KMS-11 (cell line): ENCODE data around the gene SCAPER.
"Not testable (repeated sequence)": the region's sequence is repeated elsewhere in the genome, so short reads cannot be mapped to it uniquely, and the experiment has no call there.

ENCODE experiments used
- H2AFZ ChIP-seq: fragments of 200-600 bp; sonication (generic); 2 replicates; pipeline ENCODE4 v1.6.1; 2016; ENCODE audit warnings: antibody characterized with exemption, mixed run types, low read depth
- H3K27ac ChIP-seq: fragments of 200-600 bp; sonication (generic); 2 replicates; pipeline ENCODE4 v1.6.1; 2016; ENCODE audit warnings: mild to moderate bottlenecking, mixed run types
- H3K27me3 ChIP-seq: fragments of 200-600 bp; sonication (generic); 2 replicates; pipeline ENCODE4 v1.6.1; 2017; ENCODE audit warnings: mild to moderate bottlenecking, low read depth, mixed run types, moderate library complexity; ENCODE audit not compliant: insufficient read depth
- H3K36me3 ChIP-seq: fragments of 200-600 bp; sonication (generic); 2 replicates; pipeline ENCODE4 v1.6.1; 2017; ENCODE audit warnings: mild to moderate bottlenecking, mixed run types; ENCODE audit not compliant: insufficient read depth
- H3K4me1 ChIP-seq: fragments of 200-600 bp; sonication (generic); 2 replicates; pipeline ENCODE4 v1.6.1; 2016; ENCODE audit warnings: mild to moderate bottlenecking, low read depth, mixed run types; ENCODE audit not compliant: poor library complexity, severe bottlenecking
- H3K4me2 ChIP-seq: fragments of 200-600 bp; sonication (generic); 2 replicates; pipeline ENCODE4 v1.7.0; 2016; ENCODE audit warnings: mild to moderate bottlenecking, mixed run types
- H3K4me3 ChIP-seq: fragments of 200-600 bp; sonication (generic); IDR thresholded peaks from 2 replicates; pipeline ENCODE4 v1.6.1; 2017; ENCODE audit warnings: low read depth, low read length, mixed read lengths; ENCODE audit not compliant: insufficient read depth
- H3K79me2 ChIP-seq: fragments of 200-600 bp; sonication (generic); 2 replicates; pipeline ENCODE4 v1.6.1; 2016; ENCODE audit warnings: low read depth, mixed run types; ENCODE audit not compliant: insufficient read depth
- H3K9ac ChIP-seq: fragments of 200-600 bp; sonication (generic); 2 replicates; pipeline ENCODE4 v1.6.1; 2016; ENCODE audit warnings: mild to moderate bottlenecking, mixed run types
- H4K20me1 ChIP-seq: fragments of 200-600 bp; sonication (generic); 2 replicates; pipeline ENCODE4 v1.6.1; 2016; ENCODE audit warnings: mild to moderate bottlenecking, mixed run types; ENCODE audit not compliant: insufficient read depth
- TF ChIP-seq, protein P1 (sequence below): fragments of 200-600 bp; sonication (generic); conservative IDR thresholded peaks from 2 replicates; pipeline ENCODE4 v1.6.1; 2017; ENCODE audit warnings: low read depth, mild to moderate bottlenecking, antibody characterized with exemption, low read length, moderate library complexity, mixed read lengths

The SCAPER gene

DNA sequence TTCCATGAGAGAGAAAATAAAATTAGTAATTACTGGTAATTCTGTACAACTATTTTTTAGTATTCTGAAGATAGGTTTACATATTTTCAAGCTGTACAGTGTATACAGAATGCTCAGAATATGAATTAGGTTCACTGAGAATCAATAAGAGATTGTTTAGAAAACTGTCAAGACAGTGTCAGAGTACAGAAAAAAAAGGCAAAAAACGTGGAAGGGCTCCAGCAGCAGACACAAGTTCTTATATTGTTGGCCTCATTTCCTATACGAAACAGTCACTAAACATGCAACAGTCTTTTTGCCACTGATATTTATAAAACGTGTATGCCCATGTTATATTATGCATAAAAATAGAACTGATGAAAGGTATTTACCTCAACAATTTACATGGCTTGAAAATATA lies 464.7 kb downstream of the SCAPER start:
- TF ChIP-seq, protein P1, sequence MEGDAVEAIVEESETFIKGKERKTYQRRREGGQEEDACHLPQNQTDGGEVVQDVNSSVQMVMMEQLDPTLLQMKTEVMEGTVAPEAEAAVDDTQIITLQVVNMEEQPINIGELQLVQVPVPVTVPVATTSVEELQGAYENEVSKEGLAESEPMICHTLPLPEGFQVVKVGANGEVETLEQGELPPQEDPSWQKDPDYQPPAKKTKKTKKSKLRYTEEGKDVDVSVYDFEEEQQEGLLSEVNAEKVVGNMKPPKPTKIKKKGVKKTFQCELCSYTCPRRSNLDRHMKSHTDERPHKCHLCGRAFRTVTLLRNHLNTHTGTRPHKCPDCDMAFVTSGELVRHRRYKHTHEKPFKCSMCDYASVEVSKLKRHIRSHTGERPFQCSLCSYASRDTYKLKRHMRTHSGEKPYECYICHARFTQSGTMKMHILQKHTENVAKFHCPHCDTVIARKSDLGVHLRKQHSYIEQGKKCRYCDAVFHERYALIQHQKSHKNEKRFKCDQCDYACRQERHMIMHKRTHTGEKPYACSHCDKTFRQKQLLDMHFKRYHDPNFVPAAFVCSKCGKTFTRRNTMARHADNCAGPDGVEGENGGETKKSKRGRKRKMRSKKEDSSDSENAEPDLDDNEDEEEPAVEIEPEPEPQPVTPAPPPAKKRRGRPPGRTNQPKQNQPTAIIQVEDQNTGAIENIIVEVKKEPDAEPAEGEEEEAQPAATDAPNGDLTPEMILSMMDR: no peak
- H3K36me3 ChIP-seq: no peaks in the 10 kb centered on the region

DNA sequence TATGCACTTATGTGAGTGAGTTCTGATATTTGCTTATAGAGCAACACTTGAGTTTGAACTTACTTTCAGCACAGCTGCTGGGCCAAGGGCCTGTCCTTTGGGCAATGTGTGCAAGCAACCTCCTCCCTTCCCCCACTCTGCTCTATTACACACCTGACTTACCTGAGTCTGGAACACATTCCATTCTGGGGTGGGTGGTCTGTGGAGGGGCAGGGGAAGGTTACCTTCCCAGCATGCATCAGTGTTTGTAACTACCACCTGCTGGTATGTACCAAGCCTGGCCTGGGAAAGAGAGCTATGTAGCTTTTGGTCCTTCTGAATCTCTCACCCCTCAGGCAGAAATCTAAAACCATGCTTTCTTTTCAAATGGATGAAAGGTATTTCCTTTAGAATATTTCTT lies 465.6 kb downstream of the SCAPER start:
- Histone ChIP-seq H2AFZ (no peak overlapping the region), H4K20me1 (no peaks in the 10 kb centered on the region), H3K4me2 (no peak overlapping the region), H3K4me3 (no peak overlapping the region), H3K9ac (no peak overlapping the region), H3K27ac (no peak overlapping the region), H3K36me3 (no peaks in the 10 kb centered on the region), H3K79me2 (no peaks in the 10 kb centered on the region), H3K27me3 (no peaks in the 10 kb centered on the region), H3K4me1 (peaks cover 10% of the 10 kb centered on the region)
- TF ChIP-seq, protein P1: no peak

More for the DNA sequence above, 464.7 kb downstream of the SCAPER start:
- H3K4me1 ChIP-seq: peaks cover under 1% of the 10 kb centered on the region
- H3K4me2 ChIP-seq: no peak overlapping the region
- H3K4me3 ChIP-seq: no peak overlapping the region
- no peaks in the 10 kb centered on the region for H4K20me1 ChIP-seq
- H2AFZ ChIP-seq: no peak overlapping the region
- H3K27ac ChIP-seq: no peak overlapping the region
- no peak overlapping the region for H3K9ac ChIP-seq
- no peaks in the 10 kb centered on the region for H3K79me2 ChIP-seq
- H3K27me3 ChIP-seq: no peaks in the 10 kb centered on the region

DNA sequence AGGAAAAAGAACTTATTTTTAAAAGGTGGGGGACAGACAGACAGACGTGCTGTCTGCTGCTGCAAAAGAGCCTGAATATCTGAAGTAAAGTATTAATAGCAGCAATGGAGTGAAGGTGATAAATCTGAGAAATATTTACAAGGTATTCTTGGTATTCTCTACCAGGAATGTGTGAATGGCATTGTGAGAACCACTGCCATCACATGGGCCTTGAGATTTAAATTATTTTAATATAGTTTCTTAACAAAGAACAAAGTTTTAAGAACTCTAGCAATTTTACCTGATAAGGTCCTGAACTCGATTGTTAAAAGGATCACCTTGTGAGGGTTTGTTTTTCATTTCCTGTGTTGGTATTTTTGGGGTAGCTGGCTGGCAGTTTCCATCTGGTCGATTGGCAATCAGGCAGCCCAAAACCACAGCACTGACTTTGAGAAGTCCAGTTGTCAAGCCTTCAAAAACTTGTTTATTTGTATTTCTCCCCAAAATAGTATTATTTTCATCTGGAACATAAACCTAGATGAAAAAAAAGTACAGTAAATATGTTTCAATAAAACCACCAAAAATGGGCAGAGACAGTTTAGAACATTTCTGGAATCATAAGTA lies 471.2 kb downstream of the SCAPER start:
- Histone ChIP-seq H3K27ac (peak overlapping the region; percentile 52), H3K36me3 (no peaks in the 10 kb centered on the region), H3K4me3 (no peak overlapping the region), H3K9ac (no peak overlapping the region), H3K4me1 (peaks cover 36% of the 10 kb centered on the region), H3K4me2 (peak overlapping the region; percentile 63), H4K20me1 (no peaks in the 10 kb centered on the region), H3K27me3 (no peaks in the 10 kb centered on the region), H3K79me2 (no peaks in the 10 kb centered on the region), H2AFZ (no peak overlapping the region)
- TF ChIP-seq, protein P1: no peak

DNA sequence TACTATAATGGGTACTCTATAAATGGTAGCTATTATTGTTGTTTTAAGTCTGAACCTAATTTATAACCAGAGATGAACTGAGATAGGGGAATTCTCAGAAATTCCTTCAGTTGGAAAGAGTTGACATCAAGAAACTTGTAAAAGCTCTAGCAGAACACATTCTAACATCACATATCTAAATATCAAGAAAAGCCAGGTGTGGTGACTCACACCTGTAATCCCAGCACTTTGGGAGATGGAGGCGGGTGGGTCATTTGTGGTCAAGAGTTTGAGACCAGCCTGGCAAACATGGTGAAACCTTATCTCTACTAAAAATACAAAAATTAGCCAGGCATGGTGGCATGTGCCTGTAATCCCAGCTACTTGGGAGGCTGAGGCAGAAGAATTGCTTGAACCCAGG lies 472.1 kb downstream of the SCAPER start:
- H3K27ac ChIP-seq, H3K27me3 ChIP-seq, H3K36me3 ChIP-seq, H2AFZ ChIP-seq, H4K20me1 ChIP-seq, H3K9ac ChIP-seq, H3K4me3 ChIP-seq, H3K79me2 ChIP-seq: not testable (repeated sequence)
- peaks cover 36% of the 10 kb centered on the region for H3K4me1 ChIP-seq
- H3K4me2 ChIP-seq: peak overlapping the region; percentile 31; the same call in 1 of the 2 replicates

DNA sequence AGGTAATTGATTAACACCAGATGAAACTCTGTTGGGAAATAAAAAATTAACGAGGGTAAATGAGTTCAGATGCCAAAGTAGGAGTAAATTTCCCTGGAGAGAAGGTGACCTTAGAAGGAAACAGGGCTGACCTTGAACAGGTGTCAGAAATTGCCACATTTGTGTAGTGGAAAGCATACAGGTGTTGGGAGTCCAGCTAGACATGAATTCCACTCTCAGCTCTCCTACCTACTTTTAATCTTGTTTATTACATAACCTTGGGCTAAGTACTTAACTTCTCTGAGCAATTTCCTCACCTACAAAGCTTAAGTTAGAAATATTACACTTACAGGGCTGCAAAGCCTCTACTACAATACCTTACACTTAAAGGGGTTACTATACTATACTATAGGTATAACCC lies 472.5 kb downstream of the SCAPER start:
- TF ChIP-seq, protein P1: no peak
- H3K4me3 ChIP-seq: no peak overlapping the region
- H3K27ac ChIP-seq: no peak overlapping the region
- no peaks in the 10 kb centered on the region for H3K36me3 ChIP-seq
- no peaks in the 10 kb centered on the region for H3K27me3 ChIP-seq
- H2AFZ ChIP-seq: no peak overlapping the region
- no peaks in the 10 kb centered on the region for H3K79me2 ChIP-seq
- H3K4me2 ChIP-seq: peak overlapping the region; percentile 31; the same call in 1 of the 2 replicates
- H3K9ac ChIP-seq: no peak overlapping the region
- H4K20me1 ChIP-seq: no peaks in the 10 kb centered on the region
- H3K4me1 ChIP-seq: peaks cover 36% of the 10 kb centered on the region
